ENCODE data around the gene TTC7B. TPM values are rescaled to one million over a fixed set of nuclear protein-coding genes. Genes with fewer than 3 reads are reported as not detected.

TTC7B gene
- total and polyA plus RNA-seq, 2 experiments from 2014 or later = 7.9 to 28.6 TPM

- TF ChIP-seq REST (IDR thresholded peaks at IDR 0.05; ENCODE audit: unreplicated experiment) (no peak), ZNF331 (CRISPR knock-in tag; IDR thresholded peaks at IDR 0.05; ENCODE audit: low read depth) (no peak), CTCF (conservative IDR thresholded peaks at IDR 0.05; ENCODE audit: low read depth in 2 of 2) (no peak), NANOG (IDR thresholded peaks at IDR 0.05; ENCODE audit: borderline replicate concordance) (no peak), ZNF114 (CRISPR knock-in tag; IDR thresholded peaks at IDR 0.05) (no peak), ZNF462 (CRISPR knock-in tag; IDR thresholded peaks at IDR 0.05) (no peak), CREB1 (CRISPR knock-in tag; IDR thresholded peaks at IDR 0.05; ENCODE audit: low read depth) (no peak), STAT1 (IDR thresholded peaks at IDR 0.05; ENCODE audit: unreplicated experiment) (no peak), EZH2 (IDR thresholded peaks at IDR 0.05; ENCODE audit: low read depth, unreplicated experiment) (no peak), ETS1 (IDR thresholded peaks at IDR 0.05) (no peak), POLR2AphosphoS5 (IDR thresholded peaks at IDR 0.05; ENCODE audit: low read depth) (no peak), EZH2phosphoT487 (IDR thresholded peaks at IDR 0.05; ENCODE audit: unreplicated experiment) (no peak), JUNB (IDR thresholded peaks at IDR 0.05; ENCODE audit: unreplicated experiment) (no peak)
- Histone ChIP-seq H3K4me3 (no peak overlapping the region), H3K79me2 (replicated peaks; ENCODE audit: insufficient read depth) (no peaks in the 10 kb centered on the region), H4K20me1 (replicated peaks; ENCODE audit: insufficient read depth) (no peaks in the 10 kb centered on the region), H3K27me3 (ENCODE audit: insufficient read depth) (no peaks in the 10 kb centered on the region), H3K9me2 (ENCODE audit: insufficient read depth) (no peaks in the 10 kb centered on the region), H3K4me2 (no peak overlapping the region), H2AFZ (no peak overlapping the region), H3K27ac (ENCODE audit: low read depth) (no peak overlapping the region), H3F3A (replicated peaks; ENCODE audit: low read depth) (no peaks in the 10 kb centered on the region), H3K36me3 (ENCODE audit: insufficient read depth) (no peaks in the 10 kb centered on the region), H3K4me1 (ENCODE audit: insufficient read depth) (no peaks in the 10 kb centered on the region)
- H3K27ac Mint-ChIP-seq = no peak overlapping the region
- ATAC-seq (no peak), DNase-seq (ENCODE audit: low spot score) (no peak)
- H3K36me3 Mint-ChIP-seq (ENCODE audit: low read depth) = no peaks in the 10 kb centered on the region
- no peaks in the 10 kb centered on the region for H3K27me3 Mint-ChIP-seq (ENCODE audit: insufficient read depth, low read depth, poor library complexity)
- no peak overlapping the region for H3K4me3 Mint-ChIP-seq
- H3K9me3 Mint-ChIP-seq = no peaks in the 10 kb centered on the region
- H3K4me1 Mint-ChIP-seq = peaks cover 16% of the 10 kb centered on the region
Measured at GRCh38 chr14:90687680-90688079, 128.6 kb downstream of the TTC7B start.

All from GM23338 (cell line).